Hepatocyte (in vitro differentiated cells): ENCODE results near the gene CYP2A6. TPM values are rescaled to one million over a fixed set of nuclear protein-coding genes. Genes with fewer than 3 reads are reported as not detected.

Experiments used
- DNase-seq: peaks from one replicate; pipeline ENCODE4 v3.0.0-alpha.2; 2016; ENCODE audit warnings: low spot score
- H2AFZ ChIP-seq: fragments of 200-600 bp; sonication (generic); 2 replicates; pipeline ENCODE4 v1.6.0; 2016; ENCODE audit warnings: antibody characterized with exemption, mild to moderate bottlenecking
- H3K27ac ChIP-seq: fragments of 200-600 bp; sonication (generic); 2 replicates; pipeline ENCODE4 v1.5.1; 2016; ENCODE audit warnings: mild to moderate bottlenecking
- H3K27me3 ChIP-seq: fragments of 200-600 bp; sonication (generic); 2 replicates; pipeline ENCODE4 v1.6.1; 2016
- H3K36me3 ChIP-seq: fragments of 200-600 bp; sonication (generic); replicated peaks from 2 replicates; pipeline ENCODE4 v1.5.1; 2016; ENCODE audit warnings: low read depth; ENCODE audit not compliant: insufficient read depth
- H3K4me1 ChIP-seq: fragments of 200-600 bp; sonication (generic); 2 replicates; pipeline ENCODE4 v1.5.1; 2016; ENCODE audit warnings: mild to moderate bottlenecking, moderate library complexity; ENCODE audit not compliant: insufficient read depth
- H3K4me2 ChIP-seq: fragments of 200-600 bp; sonication (generic); 2 replicates; pipeline ENCODE4 v1.6.0; 2016
- H3K4me3 ChIP-seq: fragments of 200-600 bp; sonication (generic); 2 replicates; pipeline ENCODE4 v1.5.1; 2016; ENCODE audit warnings: mild to moderate bottlenecking
- H3K79me2 ChIP-seq: fragments of 200-600 bp; sonication (generic); 2 replicates; pipeline ENCODE4 v1.6.0; 2017; ENCODE audit warnings: mild to moderate bottlenecking
- H3K9me2 ChIP-seq: fragments of 200-600 bp; sonication (generic); replicated peaks from 2 replicates; pipeline ENCODE4 v1.6.0; 2017; ENCODE audit warnings: mild to moderate bottlenecking; ENCODE audit not compliant: insufficient read depth
- H3K9me3 ChIP-seq: fragments of 200-600 bp; sonication (generic); 2 replicates; pipeline ENCODE4 v1.5.1; 2016; ENCODE audit warnings: low read depth, mild to moderate bottlenecking
- H4K20me1 ChIP-seq: fragments of 200-600 bp; sonication (generic); 2 replicates; pipeline ENCODE4 v1.6.0; 2016; ENCODE audit warnings: mild to moderate bottlenecking; ENCODE audit not compliant: insufficient read depth, poor library complexity, severe bottlenecking
- CTCF ChIP-seq: fragments of 200-600 bp; sonication (generic); IDR thresholded peaks from 2 replicates; pipeline ENCODE4 v1.5.1; 2016; ENCODE audit warnings: antibody characterized with exemption, mild to moderate bottlenecking; ENCODE audit not compliant: poor library complexity
- EZH2 ChIP-seq: fragments of 200-600 bp; sonication (generic); IDR thresholded peaks from 2 replicates; pipeline ENCODE4 v1.6.1; 2016; ENCODE audit warnings: antibody characterized with exemption, mild to moderate bottlenecking, borderline replicate concordance
- EZH2phosphoT487 ChIP-seq: fragments of 200-600 bp; sonication (generic); IDR thresholded peaks from one replicate; pipeline ENCODE4 v1.6.1; 2018; ENCODE audit warnings: antibody characterized with exemption, mild to moderate bottlenecking, low read depth, moderate library complexity; ENCODE audit not compliant: unreplicated experiment, severe bottlenecking
- WGBS: methylation state at CpG from one replicate; pipeline ENCODE4 v1.1.6; 2016; ENCODE audit warnings: low lambda C conversion rate; ENCODE audit errors: missing lambda C conversion rate; 5-methylcytosine and 5-hydroxymethylcytosine counted together
- polyA plus RNA-seq: library from polyadenylated mRNA; unstranded; fragments of >200 nt; fragmentation: Nextera tagmentation; extraction: Ambion mirVana; gene quantifications from 2 replicates; pipeline ENCODE4 v1.2.1, GENCODE V29; 2016
- total RNA-seq: library from RNA; depleted of rRNA; stranded (reverse); fragments of >200 nt; gene quantifications from 2 replicates; pipeline ENCODE4 v1.2.3, GENCODE V29; 2014

CYP2A6 gene
- total and polyA plus RNA-seq, 2 experiments from 2014 or later: 0.50 to 1.1 TPM

- H3K79me2 ChIP-seq: peaks cover 80% of the 10 kb centered on the region
- WGBS: 85% methylated on average over 7 of the region's 7 CpGs
- H3K9me2 ChIP-seq: no peaks in the 10 kb centered on the region
- H3K27ac ChIP-seq: peak overlapping the region; percentile 76
- H3K4me3 ChIP-seq: no peak overlapping the region
- TF ChIP-seq EZH2phosphoT487 (no peak), CTCF (no peak), EZH2 (no peak)
- H3K36me3 ChIP-seq: no peaks in the 10 kb centered on the region
- H2AFZ ChIP-seq: no peak overlapping the region
- no peaks in the 10 kb centered on the region for H3K9me3 ChIP-seq
- no peak for DNase-seq
- peaks cover 70% of the 10 kb centered on the region for H4K20me1 ChIP-seq
- H3K27me3 ChIP-seq: no peaks in the 10 kb centered on the region
- peaks cover 63% of the 10 kb centered on the region for H3K4me1 ChIP-seq
- H3K4me2 ChIP-seq: peak overlapping the region; percentile 98
These were observed 45.4 kb downstream of the CYP2A6 start for GRCh38 chr19:40804783-40805242.

GRCh38 chr19:40803857-40804782, 46.1 kb downstream of the CYP2A6 start:
- 83% methylated on average over 6 of the region's 6 CpGs for WGBS
- Histone ChIP-seq H2AFZ (no peak overlapping the region), H3K27ac (peak overlapping the region; percentile 76), H3K4me2 (peak overlapping the region; percentile 98), H3K9me2 (no peaks in the 10 kb centered on the region), H3K4me1 (peaks cover 63% of the 10 kb centered on the region), H3K36me3 (no peaks in the 10 kb centered on the region), H3K27me3 (no peaks in the 10 kb centered on the region), H3K9me3 (no peaks in the 10 kb centered on the region), H3K79me2 (peaks cover 83% of the 10 kb centered on the region), H4K20me1 (peaks cover 70% of the 10 kb centered on the region), H3K4me3 (no peak overlapping the region)
- no peak for TF ChIP-seq EZH2phosphoT487
- TF ChIP-seq EZH2: no peak
- no peak for TF ChIP-seq CTCF
- DNase-seq: no peak

- DNase-seq: no peak
- Histone ChIP-seq H3K27me3 (no peaks in the 10 kb centered on the region), H3K4me3 (no peak overlapping the region), H2AFZ (no peak overlapping the region), H3K4me2 (peak overlapping the region; percentile 98), H3K9me3 (no peaks in the 10 kb centered on the region), H3K79me2 (peaks cover 82% of the 10 kb centered on the region), H3K27ac (peak overlapping the region; percentile 76), H4K20me1 (peaks cover 70% of the 10 kb centered on the region), H3K36me3 (no peaks in the 10 kb centered on the region), H3K4me1 (peaks cover 63% of the 10 kb centered on the region), H3K9me2 (no peaks in the 10 kb centered on the region)
- TF ChIP-seq EZH2phosphoT487 (no peak), CTCF (no peak), EZH2 (no peak)
- 74% methylated on average over 9 of the region's 9 CpGs for WGBS
These were observed 46.9 kb downstream of the CYP2A6 start for GRCh38 chr19:40803170-40803856.
